HG02973 (cell line): Measurements from ENCODE around the gene PCBP3.

Experiments used
- ATAC-seq: cut with Tn5 transposase; IDR thresholded peaks from one replicate; pipeline ENCODE4 v1.9.1; 2021; ENCODE audit warnings: moderate library complexity; ENCODE audit not compliant: unreplicated experiment

Gene PCBP3

DNA sequence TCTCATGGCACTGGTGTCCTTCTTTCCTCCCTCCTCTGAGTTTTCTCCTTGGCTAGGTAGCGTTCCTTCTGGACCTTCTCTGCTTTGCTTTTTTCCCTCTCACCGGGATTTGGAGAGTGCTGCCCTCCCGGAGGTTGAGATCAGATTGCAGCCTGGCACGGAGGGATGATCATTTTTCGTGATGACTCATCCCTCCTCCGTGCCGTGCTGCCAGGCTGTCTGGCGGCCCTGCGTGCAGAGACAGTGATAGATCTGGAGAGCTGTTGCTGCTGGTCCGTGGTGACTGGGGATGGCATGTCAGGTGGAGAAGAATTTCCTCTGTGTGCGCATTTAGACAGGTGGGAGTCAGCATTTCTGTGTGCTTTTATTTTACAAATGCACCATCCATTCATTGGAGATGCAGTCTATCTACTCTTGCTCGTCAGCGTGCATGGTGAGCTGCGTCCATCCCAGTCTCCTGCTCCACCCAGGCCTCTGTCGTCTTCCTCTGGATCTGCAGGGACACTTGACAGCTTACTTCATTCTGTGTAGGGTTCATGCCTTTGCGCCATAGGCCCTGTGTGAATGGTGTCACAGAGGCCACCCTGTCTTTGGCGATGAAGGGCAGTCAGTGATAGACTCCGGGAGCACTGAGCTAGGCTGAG is 104.4 kb downstream of the PCBP3 start:
- ATAC-seq, result no peak

- ATAC-seq, result no peak
These were observed 105.1 kb downstream of the PCBP3 start for GRCh38 chr21:45748593-45748992.

DNA sequence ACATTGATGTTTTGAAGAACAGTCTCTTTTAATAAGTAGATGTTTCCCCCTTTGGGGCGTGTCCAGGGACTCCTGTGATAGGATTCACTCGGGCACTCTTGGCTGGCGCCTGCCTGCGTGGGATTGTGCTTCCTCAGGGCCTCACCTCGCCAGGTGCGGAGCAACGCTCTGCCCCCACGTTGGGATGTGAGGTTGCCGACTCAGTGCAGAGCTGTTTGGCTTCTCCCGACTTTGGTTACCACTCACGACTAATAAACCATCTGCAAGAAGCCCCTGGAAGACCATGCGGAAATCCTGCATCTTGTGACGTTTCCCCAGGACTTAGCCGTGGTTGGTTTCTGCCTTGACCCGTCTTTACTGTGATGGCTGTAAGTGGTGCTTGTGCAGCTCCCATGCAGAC is 106.4 kb downstream of the PCBP3 start:
- ATAC-seq, result no peak

DNA sequence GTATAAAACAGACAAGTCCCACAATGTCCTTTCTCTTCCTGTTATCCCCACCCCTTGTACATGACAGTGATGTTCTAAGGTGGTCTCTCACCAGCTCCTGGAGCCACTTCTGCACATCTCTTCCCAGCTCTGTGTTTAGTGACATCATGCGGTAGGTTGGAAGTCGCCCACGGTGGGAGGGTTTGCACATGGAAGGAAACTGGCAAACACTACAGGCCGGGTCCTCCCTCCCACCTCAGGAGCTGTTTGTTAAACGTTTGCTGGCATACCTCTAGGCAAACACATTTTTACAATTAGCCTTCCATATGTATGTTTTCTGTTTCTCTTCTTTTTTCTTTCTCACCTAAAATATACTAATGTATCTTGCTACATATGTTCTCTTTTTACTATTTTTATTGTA is 107.4 kb downstream of the PCBP3 start:
- ATAC-seq, result no peak

- ATAC-seq, result no peak
These were observed 109.9 kb downstream of the PCBP3 start for GRCh38 chr21:45753445-45753844.

DNA sequence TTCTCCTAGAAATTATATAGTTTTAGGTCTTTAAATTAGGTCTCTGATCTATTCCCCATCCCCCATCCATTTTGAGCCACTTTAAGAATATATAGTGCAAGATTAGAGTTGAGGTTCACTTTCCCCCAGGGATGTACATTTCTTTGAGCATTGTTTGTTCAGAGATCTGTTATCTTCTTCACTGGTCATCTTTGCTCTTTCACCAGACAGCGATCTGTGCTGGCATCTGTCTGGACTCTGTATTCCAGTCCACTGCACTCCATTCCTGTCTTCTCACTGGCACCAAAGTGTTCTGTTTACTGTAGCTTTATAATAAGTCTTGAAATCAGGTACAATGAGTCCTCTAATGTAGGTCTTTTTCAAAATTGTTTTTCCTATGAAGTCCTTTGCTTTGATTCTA is 112.5 kb downstream of the PCBP3 start:
- no peak for ATAC-seq

DNA sequence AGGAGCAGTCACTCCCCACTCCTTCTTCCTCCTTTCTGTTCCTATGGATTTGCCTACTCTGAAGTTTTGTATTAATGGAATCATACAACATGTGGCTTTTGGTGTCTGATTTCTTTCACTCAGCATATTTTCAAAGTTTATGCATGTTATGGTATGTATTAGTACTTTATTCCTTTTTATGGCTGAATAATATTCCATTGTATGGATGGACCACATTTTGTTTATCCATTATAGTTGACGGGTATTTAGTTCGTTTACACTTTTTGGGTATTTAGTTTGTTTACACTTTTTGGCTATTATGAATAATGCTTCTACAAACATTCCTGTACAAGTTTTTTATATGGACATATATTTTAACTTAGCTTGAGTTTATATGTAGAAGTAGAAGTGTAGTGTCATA is 113.1 kb downstream of the PCBP3 start:
- no peak for ATAC-seq

DNA sequence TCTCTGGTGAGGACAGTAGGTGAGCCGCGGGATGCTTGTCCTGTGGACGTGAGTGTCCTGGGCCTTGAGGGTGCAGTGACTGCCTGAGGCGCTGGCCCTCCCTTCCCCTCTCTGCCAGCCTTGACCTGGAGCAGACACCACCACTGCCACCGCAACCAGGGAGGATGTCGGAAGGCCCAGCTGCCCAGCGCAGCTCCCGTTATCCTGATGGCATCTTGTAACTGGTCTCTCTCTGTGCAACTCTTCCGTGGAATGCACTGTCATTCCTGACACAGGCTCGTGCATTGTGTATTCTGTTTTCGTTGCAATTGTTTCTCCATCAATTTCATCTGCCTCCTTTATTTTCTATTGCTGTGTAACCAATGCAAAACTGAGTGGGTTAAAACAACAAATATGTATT is 118.2 kb downstream of the PCBP3 start:
- no peak for ATAC-seq

GRCh38 chr21:45763074-45763473 is 119.5 kb downstream of the PCBP3 start:
- no peak for ATAC-seq

GRCh38 chr21:45763506-45763905 is 120.0 kb downstream of the PCBP3 start:
- no peak for ATAC-seq

- ATAC-seq, result no peak
These were observed 121.3 kb downstream of the PCBP3 start for GRCh38 chr21:45764792-45765191.

GRCh38 chr21:45765375-45765774 is 121.8 kb downstream of the PCBP3 start:
- no peak for ATAC-seq

- no peak for ATAC-seq
These were observed 122.5 kb downstream of the PCBP3 start for GRCh38 chr21:45766055-45766454.

GRCh38 chr21:45766501-45766900 is 123.0 kb downstream of the PCBP3 start:
- ATAC-seq, result no peak

- no peak for ATAC-seq
These were observed 123.8 kb downstream of the PCBP3 start for GRCh38 chr21:45767071-45768006.

- ATAC-seq, result no peak
These were observed 124.7 kb downstream of the PCBP3 start for GRCh38 chr21:45768011-45768739.

DNA sequence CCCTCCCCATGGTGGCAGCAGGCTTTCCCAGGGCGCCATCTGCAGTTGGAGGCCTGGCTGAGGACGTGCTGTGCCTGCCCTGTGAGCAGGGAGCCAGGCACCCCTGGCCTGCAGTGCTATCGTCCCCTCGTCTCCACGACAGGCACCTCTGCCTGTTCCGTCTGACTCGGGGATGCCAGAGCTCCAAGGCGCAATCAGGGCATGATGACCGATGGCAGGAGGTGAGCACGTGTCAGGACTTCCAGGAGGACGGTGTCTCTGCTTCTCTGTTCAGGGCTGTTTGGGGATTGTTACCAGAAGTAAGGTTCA is 125.2 kb downstream of the PCBP3 start:
- ATAC-seq, result no peak

DNA sequence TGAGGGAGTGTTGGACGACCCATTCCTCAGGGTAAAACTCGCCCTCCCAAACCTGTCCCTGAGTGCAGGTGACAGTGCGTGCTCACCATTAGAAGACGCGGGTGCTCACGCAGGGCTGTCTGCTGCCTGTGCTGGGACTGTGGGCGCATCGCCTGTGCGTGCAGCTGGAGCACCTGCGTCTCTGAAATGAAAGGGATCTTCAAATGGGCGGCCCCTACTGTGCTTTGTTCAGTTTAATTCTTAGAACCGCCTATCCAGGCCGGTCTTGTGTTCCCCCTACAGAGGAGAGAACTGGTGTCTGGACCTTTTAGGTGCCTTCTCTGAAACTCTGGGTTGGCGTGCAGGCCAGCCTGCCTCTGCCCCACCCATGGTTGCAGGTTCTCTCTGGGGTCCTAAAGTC is 125.8 kb downstream of the PCBP3 start:
- ATAC-seq, result no peak

- ATAC-seq, result no peak
These were observed 126.4 kb downstream of the PCBP3 start for GRCh38 chr21:45769896-45770295.

DNA sequence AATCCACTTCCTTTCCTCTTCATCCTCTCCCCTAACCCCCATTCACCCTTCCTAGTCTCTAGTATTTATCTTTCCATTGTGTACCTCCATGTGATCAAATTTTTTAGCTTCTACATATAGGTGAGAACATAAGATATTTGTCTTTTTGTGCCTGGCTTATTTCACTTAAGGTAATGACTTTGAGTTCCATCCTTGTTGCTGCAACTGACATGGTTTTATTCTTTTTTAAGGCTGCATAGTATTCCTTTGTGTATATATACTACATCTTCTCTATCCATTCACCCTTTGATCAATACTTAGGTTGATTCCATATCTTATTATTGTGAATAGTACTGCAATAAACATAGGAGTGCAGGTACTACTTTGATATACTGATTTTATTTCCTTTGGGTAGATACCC is 128.7 kb downstream of the PCBP3 start:
- ATAC-seq, result no peak

- no peak for ATAC-seq
These were observed 130.8 kb downstream of the PCBP3 start for GRCh38 chr21:45774291-45774690.

GRCh38 chr21:45776971-45777370 is 133.4 kb downstream of the PCBP3 start:
- ATAC-seq, result no peak
